Activated CD4-positive, alpha-beta T cell treated with anti-CD3 and anti-CD28 coated beads for 36 hours (primary cell): ENCODE data around the gene KY. TPM values are rescaled to one million over a fixed set of nuclear protein-coding genes. Genes with fewer than 3 reads are reported as not detected.

ENCODE experiments used
- ATAC-seq: fragments of 200-7000 bp; cut with Tn5 transposase; one replicate; pipeline ENCODE4 v1.10.0; 2021; ENCODE audit warnings: mild to moderate bottlenecking, moderate library complexity
- CTCF ChIA-PET: fragments of 350-600 bp; sonication (Branson Sonifier 250); formaldehyde crosslinking; loops from one replicate; lab custom pipeline; 2021; ENCODE audit warnings: antibody characterized with exemption; lab: Charles Lee
- POLR2A ChIA-PET: fragments of 350-600 bp; sonication (Branson Sonifier 250); formaldehyde crosslinking; loops from one replicate; lab custom pipeline; 2021; ENCODE audit warnings: antibody characterized with exemption, inconsistent platforms; lab: Charles Lee
- DNase-seq: peaks from one replicate; pipeline ENCODE4 v3.0.0-alpha.2; 2020
- H3K27ac Mint-ChIP-seq: one replicate; pipeline ENCODE4 v1.8.0; 2021; ENCODE audit warnings: mixed read lengths
- H3K27me3 Mint-ChIP-seq: one replicate; pipeline ENCODE4 v1.8.0; 2021; ENCODE audit warnings: mixed read lengths
- H3K36me3 Mint-ChIP-seq: one replicate; pipeline ENCODE4 v1.8.0; 2021; ENCODE audit warnings: low read depth, mixed read lengths
- H3K4me1 Mint-ChIP-seq: one replicate; pipeline ENCODE4 v1.8.0; 2021; ENCODE audit warnings: mixed read lengths
- H3K4me3 Mint-ChIP-seq: one replicate; pipeline ENCODE4 v1.8.0; 2021; ENCODE audit warnings: mild to moderate bottlenecking, moderate library complexity, mixed read lengths
- H3K9me3 Mint-ChIP-seq: one replicate; pipeline ENCODE4 v1.8.0; 2021; ENCODE audit warnings: low read depth, mixed read lengths
- intact Hi-C, 2 experiments: fragments of 100-400 bp; cut with DNase I in 1 of 2; cut with micrococcal nuclease in 1 of 2; formaldehyde crosslinking; loops; one replicate each; pipeline versions ENCODE4 v1.14.2 to v1.15.1; 2022 to 2024; cut with DNase I, micrococcal nuclease
- total RNA-seq, 2 experiments: library from RNA; stranded (reverse); gene quantifications; one replicate each; pipeline ENCODE4 v1.2.3, GENCODE V29; 2021

Gene KY
- total RNA-seq: not detected

GRCh38 chr3:134650431-134651346, at the start of gene KY:
TSS of gene KY (minus strand) at chr3:134651022. CDS start at chr3:134650960, 62 bp downstream.
- H3K4me3 Mint-ChIP-seq: no peak within 1 kb of the TSS
- no peak within 1 kb of the TSS for H3K27ac Mint-ChIP-seq
- POLR2A ChIA-PET: no interaction called here
- peaks cover 30% of the 10 kb centered on the region for H3K27me3 Mint-ChIP-seq
- no peaks in the 10 kb centered on the region for H3K4me1 Mint-ChIP-seq
- H3K36me3 Mint-ChIP-seq: no peaks in the 10 kb centered on the region
- H3K9me3 Mint-ChIP-seq: no peaks in the 10 kb centered on the region
- CTCF ChIA-PET: interaction anchor here (0.7 kb wide), 1 partner anchor 1391 kb away, joined by 3 read pairs; no protein-coding TSS in a partner anchor
- ATAC-seq (peak; percentile 26), DNase-seq (peak; percentile 36)
- intact Hi-C loops: no loop called here

- H3K27me3 Mint-ChIP-seq: peaks cover 7% of the 10 kb centered on the region
- CTCF ChIA-PET: no interaction called here
- no peak overlapping the region for H3K4me3 Mint-ChIP-seq
- H3K27ac Mint-ChIP-seq: no peak overlapping the region
- no peaks in the 10 kb centered on the region for H3K36me3 Mint-ChIP-seq
- ATAC-seq (no peak), DNase-seq (no peak)
- H3K4me1 Mint-ChIP-seq: no peaks in the 10 kb centered on the region
- POLR2A ChIA-PET: no interaction called here
- no peaks in the 10 kb centered on the region for H3K9me3 Mint-ChIP-seq
- intact Hi-C loops: no loop called here
These were observed 48.9 kb upstream of the KY start for GRCh38 chr3:134699721-134700120.

GRCh38 chr3:134699141-134699711, 48.4 kb upstream of the KY start:
- Mint-ChIP-seq H3K9me3 (no peaks in the 10 kb centered on the region), H3K27ac (no peak overlapping the region), H3K4me3 (no peak overlapping the region), H3K36me3 (no peaks in the 10 kb centered on the region), H3K27me3 (peaks cover 7% of the 10 kb centered on the region), H3K4me1 (no peaks in the 10 kb centered on the region)
- ChIA-PET POLR2A (no interaction called here), CTCF (no interaction called here)
- no peak for DNase-seq
- intact Hi-C loops: no loop called here
- ATAC-seq: no peak

- ChIA-PET POLR2A (no interaction called here), CTCF (no interaction called here)
- no peaks in the 10 kb centered on the region for H3K4me1 Mint-ChIP-seq
- intact Hi-C loops: no loop called here
- ATAC-seq: no peak
- H3K27me3 Mint-ChIP-seq: peaks cover 4% of the 10 kb centered on the region
- no peaks in the 10 kb centered on the region for H3K9me3 Mint-ChIP-seq
- no peak overlapping the region for H3K27ac Mint-ChIP-seq
- no peak overlapping the region for H3K4me3 Mint-ChIP-seq
- H3K36me3 Mint-ChIP-seq: no peaks in the 10 kb centered on the region
- no peak for DNase-seq
These were observed 47.2 kb upstream of the KY start for GRCh38 chr3:134697830-134698689.

GRCh38 chr3:134696155-134696554, 45.3 kb upstream of the KY start:
- no peaks in the 10 kb centered on the region for H3K9me3 Mint-ChIP-seq

GRCh38 chr3:134694946-134695543, 44.2 kb upstream of the KY start:
- Mint-ChIP-seq H3K4me1 (no peaks in the 10 kb centered on the region), H3K27me3 (no peaks in the 10 kb centered on the region), H3K27ac (no peak overlapping the region), H3K36me3 (no peaks in the 10 kb centered on the region), H3K4me3 (no peak overlapping the region), H3K9me3 (no peaks in the 10 kb centered on the region)
- POLR2A ChIA-PET: no interaction called here
- ATAC-seq (no peak), DNase-seq (no peak)
- intact Hi-C loops: no loop called here
- CTCF ChIA-PET: no interaction called here

More at GRCh38 chr3:134696155-134696554, 45.3 kb upstream of the KY start:
- DNase-seq (no peak), ATAC-seq (no peak)
- POLR2A ChIA-PET: no interaction called here
- no peaks in the 10 kb centered on the region for H3K4me1 Mint-ChIP-seq
- intact Hi-C loops: no loop called here
- CTCF ChIA-PET: no interaction called here
- H3K27ac Mint-ChIP-seq: no peak overlapping the region
- no peaks in the 10 kb centered on the region for H3K36me3 Mint-ChIP-seq
- no peak overlapping the region for H3K4me3 Mint-ChIP-seq
- H3K27me3 Mint-ChIP-seq: peaks cover 2% of the 10 kb centered on the region

- POLR2A ChIA-PET: no interaction called here
- Mint-ChIP-seq H3K27ac (no peak overlapping the region), H3K27me3 (no peaks in the 10 kb centered on the region), H3K4me1 (no peaks in the 10 kb centered on the region), H3K36me3 (no peaks in the 10 kb centered on the region), H3K4me3 (no peak overlapping the region), H3K9me3 (no peaks in the 10 kb centered on the region)
- CTCF ChIA-PET: no interaction called here
- DNase-seq: no peak
- intact Hi-C loops: no loop called here
- no peak for ATAC-seq
These were observed 43.6 kb upstream of the KY start for GRCh38 chr3:134694466-134694865.

GRCh38 chr3:134693804-134694203, 43.0 kb upstream of the KY start:
- CTCF ChIA-PET: no interaction called here
- no peaks in the 10 kb centered on the region for H3K9me3 Mint-ChIP-seq
- H3K27ac Mint-ChIP-seq: no peak overlapping the region
- no peak overlapping the region for H3K4me3 Mint-ChIP-seq
- no peaks in the 10 kb centered on the region for H3K4me1 Mint-ChIP-seq
- ATAC-seq: no peak
- POLR2A ChIA-PET: no interaction called here
- H3K36me3 Mint-ChIP-seq: no peaks in the 10 kb centered on the region
- no peak for DNase-seq
- intact Hi-C loops: no loop called here
- H3K27me3 Mint-ChIP-seq: no peaks in the 10 kb centered on the region

GRCh38 chr3:134693226-134693625, 42.4 kb upstream of the KY start:
- Mint-ChIP-seq H3K36me3 (no peaks in the 10 kb centered on the region), H3K4me3 (no peak overlapping the region), H3K27ac (no peak overlapping the region), H3K27me3 (no peaks in the 10 kb centered on the region), H3K9me3 (no peaks in the 10 kb centered on the region), H3K4me1 (no peaks in the 10 kb centered on the region)
- no peak for ATAC-seq
- POLR2A ChIA-PET: no interaction called here
- CTCF ChIA-PET: no interaction called here
- intact Hi-C loops: no loop called here
- no peak for DNase-seq

- no peak for ATAC-seq
- Mint-ChIP-seq H3K4me1 (no peaks in the 10 kb centered on the region), H3K9me3 (no peaks in the 10 kb centered on the region), H3K4me3 (no peak overlapping the region), H3K27me3 (no peaks in the 10 kb centered on the region), H3K36me3 (no peaks in the 10 kb centered on the region), H3K27ac (no peak overlapping the region)
- no peak for DNase-seq
- CTCF ChIA-PET: no interaction called here
- intact Hi-C loops: no loop called here
- POLR2A ChIA-PET: no interaction called here
These were observed 39.4 kb upstream of the KY start for GRCh38 chr3:134690226-134690625.

- H3K27ac Mint-ChIP-seq: no peak overlapping the region
- no peak overlapping the region for H3K4me3 Mint-ChIP-seq
- ChIA-PET POLR2A (no interaction called here), CTCF (no interaction called here)
- intact Hi-C loops: no loop called here
- H3K27me3 Mint-ChIP-seq: no peaks in the 10 kb centered on the region
- no peak for ATAC-seq
- H3K9me3 Mint-ChIP-seq: no peaks in the 10 kb centered on the region
- no peaks in the 10 kb centered on the region for H3K4me1 Mint-ChIP-seq
- no peak for DNase-seq
- H3K36me3 Mint-ChIP-seq: no peaks in the 10 kb centered on the region
These were observed 36.8 kb upstream of the KY start for GRCh38 chr3:134687642-134688041.
